ENCODE measurements around the gene KCNA4.

The KCNA4 gene

DNA sequence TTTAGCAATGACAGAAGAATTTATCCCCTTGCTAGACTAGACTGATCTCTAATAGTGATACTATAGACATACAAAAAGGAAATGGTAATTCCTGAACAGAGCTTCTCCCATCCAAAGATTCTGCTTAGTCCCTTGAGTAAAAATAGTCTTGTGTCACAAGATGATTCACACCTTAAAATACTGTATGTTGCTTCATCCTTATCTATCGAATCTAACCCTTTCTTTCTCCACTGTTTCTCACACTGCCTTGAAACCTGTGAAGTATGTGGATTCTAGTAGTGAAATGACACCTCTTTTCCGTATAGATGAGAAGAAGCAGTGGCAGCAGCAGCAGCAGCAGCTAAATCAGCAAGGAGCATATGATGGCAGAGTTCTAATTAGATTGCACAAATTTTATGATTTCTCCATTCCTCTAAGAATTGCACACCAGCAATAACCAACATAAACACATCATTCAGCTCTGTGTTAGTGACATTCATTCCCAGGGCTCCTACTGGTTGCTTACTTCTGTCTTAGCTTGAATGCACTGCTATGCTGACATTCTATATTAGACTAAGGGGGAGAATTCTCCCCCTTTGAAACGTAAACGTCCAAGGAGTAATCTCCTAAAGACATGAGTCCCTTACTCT is 14.6 kb downstream of the KCNA4 start:
- DNase-seq (ENCODE audit: extremely low spot score): no peak
- TF ChIP-seq, protein P1, sequence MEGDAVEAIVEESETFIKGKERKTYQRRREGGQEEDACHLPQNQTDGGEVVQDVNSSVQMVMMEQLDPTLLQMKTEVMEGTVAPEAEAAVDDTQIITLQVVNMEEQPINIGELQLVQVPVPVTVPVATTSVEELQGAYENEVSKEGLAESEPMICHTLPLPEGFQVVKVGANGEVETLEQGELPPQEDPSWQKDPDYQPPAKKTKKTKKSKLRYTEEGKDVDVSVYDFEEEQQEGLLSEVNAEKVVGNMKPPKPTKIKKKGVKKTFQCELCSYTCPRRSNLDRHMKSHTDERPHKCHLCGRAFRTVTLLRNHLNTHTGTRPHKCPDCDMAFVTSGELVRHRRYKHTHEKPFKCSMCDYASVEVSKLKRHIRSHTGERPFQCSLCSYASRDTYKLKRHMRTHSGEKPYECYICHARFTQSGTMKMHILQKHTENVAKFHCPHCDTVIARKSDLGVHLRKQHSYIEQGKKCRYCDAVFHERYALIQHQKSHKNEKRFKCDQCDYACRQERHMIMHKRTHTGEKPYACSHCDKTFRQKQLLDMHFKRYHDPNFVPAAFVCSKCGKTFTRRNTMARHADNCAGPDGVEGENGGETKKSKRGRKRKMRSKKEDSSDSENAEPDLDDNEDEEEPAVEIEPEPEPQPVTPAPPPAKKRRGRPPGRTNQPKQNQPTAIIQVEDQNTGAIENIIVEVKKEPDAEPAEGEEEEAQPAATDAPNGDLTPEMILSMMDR (IDR thresholded peaks at IDR 0.05; ENCODE audit: control extremely low read depth, extremely low read depth, low read depth, missing control alignments): no peak
- ChIA-PET POLR2A (no interaction called here), CTCF (interaction anchor here (1.0 kb wide), 1 partner anchor 12 kb away, joined by 3 read pairs; no protein-coding TSS in a partner anchor)

DNA sequence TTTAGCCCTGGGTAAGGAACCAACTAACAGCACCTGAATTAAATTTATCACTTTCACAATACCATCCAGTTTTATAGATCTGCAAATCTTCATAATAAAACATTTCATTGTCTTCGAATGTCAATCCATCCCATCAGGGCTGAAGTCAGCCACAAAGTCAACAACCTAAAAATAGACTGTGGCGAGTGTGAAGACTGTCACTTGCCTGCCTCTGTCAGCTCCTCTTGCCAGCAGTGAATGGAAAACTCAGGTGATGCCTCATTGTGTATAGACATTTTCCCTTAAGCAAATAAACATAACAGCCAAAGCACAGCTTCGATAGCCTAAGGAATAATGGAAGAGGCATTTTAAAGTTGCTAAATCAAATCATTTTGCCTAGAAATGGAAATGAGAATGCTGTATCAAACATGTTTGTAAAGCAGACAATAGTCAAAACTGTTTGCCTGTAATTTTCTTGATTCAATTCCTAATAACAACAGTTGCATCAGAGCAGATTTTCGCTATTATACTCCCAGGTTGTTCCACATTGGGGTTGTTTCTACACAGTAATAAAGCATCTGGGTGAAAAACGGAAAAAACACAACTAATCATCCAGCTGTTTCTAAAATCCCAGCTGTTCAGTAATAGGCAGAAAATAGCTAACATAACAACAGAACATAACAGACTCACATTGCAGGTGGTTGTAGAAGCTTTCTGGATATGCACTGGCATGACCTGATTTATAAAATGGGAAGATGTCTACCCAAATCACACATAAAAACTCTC is 15.7 kb downstream of the KCNA4 start:
- ChIA-PET POLR2A (no interaction called here), CTCF (no interaction called here)
- DNase-seq (ENCODE audit: extremely low spot score): no peak
- TF ChIP-seq, protein P1 (IDR thresholded peaks at IDR 0.05; ENCODE audit: control extremely low read depth, extremely low read depth, low read depth, missing control alignments): no peak

DNA sequence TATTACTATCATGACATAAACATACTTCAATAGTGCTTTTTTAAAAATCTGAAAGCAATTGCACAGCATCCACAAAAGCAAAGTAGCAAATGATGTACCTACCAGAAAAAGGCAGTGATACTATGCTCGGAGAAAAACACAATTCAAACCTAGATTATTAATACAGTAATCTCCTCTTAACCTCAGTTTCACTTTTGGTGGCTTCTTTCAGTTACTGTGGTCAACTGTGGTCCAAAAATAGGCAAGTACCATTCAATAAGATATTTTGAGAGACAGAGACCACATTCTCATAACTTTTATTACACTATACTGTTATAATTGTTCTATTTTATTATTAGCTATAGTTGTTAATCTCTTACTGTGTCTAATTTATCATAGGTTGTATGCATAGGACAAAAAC is 20.8 kb downstream of the KCNA4 start:
- ChIA-PET POLR2A (no interaction called here), CTCF (interaction anchor here (1.0 kb wide), 1 partner anchor 11 kb away, joined by 3 read pairs; no protein-coding TSS in a partner anchor)
- DNase-seq (ENCODE audit: extremely low spot score): no peak
- TF ChIP-seq, protein P1 (IDR thresholded peaks at IDR 0.05; ENCODE audit: control extremely low read depth, extremely low read depth, low read depth, missing control alignments): no peak

DNA sequence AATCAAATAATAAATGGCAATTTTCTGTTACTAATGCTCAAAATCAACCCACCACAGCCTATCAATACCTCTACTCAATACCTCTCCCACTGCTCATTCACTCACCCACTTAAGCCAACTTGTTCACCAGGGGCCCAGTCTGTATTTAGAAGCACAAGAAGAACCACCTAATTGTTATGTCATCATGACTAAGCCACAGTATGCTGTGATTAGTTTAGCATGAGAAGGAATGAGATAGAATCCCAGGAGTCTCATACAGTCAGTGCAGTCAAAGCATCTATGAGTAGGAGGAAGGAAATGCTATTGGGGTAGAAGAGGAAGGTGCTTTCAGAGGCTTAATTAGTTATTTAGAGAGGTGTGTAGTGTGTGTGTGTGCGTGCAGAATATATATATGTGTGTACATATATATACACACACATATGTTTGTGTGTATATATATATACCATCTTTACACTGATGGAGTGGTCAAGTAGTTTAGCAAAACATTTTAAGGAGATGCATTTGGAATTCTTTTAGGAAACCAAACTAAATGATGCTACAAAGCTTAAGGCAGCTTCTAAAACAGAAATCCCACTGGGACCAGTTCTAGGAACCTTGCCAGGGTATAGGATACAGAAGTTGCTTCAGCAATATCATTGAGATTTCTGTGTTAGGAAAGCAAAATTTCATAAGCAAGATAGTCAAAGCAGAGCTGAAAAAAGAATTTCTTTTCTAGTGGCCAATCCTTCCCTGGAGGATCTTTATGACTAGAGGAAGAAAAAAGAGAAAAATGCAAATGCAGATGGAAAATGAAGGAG is 27.5 kb downstream of the KCNA4 start:
- TF ChIP-seq, protein P1 (IDR thresholded peaks at IDR 0.05; ENCODE audit: control extremely low read depth, extremely low read depth, low read depth, missing control alignments): no peak
- ChIA-PET CTCF (interaction anchor here (0.6 kb wide), 1 partner anchor 13 kb away, joined by 3 read pairs; no protein-coding TSS in a partner anchor), POLR2A (no interaction called here)
- DNase-seq (ENCODE audit: extremely low spot score): no peak

DNA sequence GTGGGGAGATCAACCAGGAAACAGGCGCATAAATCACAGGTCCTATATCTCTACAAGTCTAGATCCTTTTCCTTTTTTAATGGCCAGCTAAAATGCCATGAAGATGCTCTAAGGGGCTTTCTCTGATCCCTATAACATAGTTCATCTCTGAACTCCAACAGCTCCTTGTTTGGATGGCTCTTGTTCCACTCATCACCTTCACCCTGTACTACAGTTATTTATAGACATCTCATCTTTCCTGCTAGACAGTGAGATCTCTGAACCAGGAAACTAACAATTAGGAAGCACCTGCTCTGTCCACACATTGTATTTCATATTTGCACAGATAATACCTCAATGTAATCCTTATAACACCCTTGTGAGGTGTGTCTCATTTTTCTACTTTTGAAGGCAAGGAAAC is 31.6 kb downstream of the KCNA4 start:
- ChIA-PET POLR2A (no interaction called here), CTCF (interaction anchor here (1.2 to 2.2 kb wide), 3 partner anchors 9 to 37 kb away, joined by 3 to 8 read pairs (median 4); no protein-coding TSS in a partner anchor)
- TF ChIP-seq, protein P1 (IDR thresholded peaks at IDR 0.05; ENCODE audit: control extremely low read depth, extremely low read depth, low read depth, missing control alignments): no peak
- DNase-seq (ENCODE audit: extremely low spot score): no peak

DNA sequence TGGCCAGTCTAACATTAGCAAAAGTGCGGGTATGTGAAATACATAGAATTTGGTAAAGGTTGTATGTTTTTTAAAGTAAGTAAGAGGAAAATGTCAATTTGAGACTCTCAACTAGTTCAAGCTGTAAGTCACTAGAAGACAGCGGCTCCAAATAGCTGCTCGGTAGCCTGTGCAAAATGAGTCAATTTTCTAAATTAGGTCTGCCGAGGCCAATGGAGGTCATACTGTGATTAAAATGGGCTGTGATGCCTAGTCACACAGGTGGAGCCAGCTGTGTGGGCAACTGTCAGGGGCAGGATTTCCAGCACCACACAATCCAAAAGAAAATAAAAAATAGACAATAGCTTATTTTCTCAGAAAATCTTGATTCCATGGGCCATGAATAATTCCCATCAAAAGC is 32.3 kb downstream of the KCNA4 start:
- CTCF ChIA-PET: interaction anchor here (0.9 to 2.2 kb wide), 5 partner anchors 10 to 38 kb away, joined by 3 to 8 read pairs (median 3); no protein-coding TSS in a partner anchor
- TF ChIP-seq, protein P1 (IDR thresholded peaks at IDR 0.05; ENCODE audit: control extremely low read depth, extremely low read depth, low read depth, missing control alignments): no peak
- POLR2A ChIA-PET: no interaction called here
- no peak for DNase-seq (ENCODE audit: extremely low spot score)
